B cell (primary cell): Measurements from ENCODE around the gene AADACL3.

Source experiments
- CTCF ChIP-seq: fragments of 200-600 bp; IDR thresholded peaks from one replicate; pipeline ENCODE4 v1.8.0; 2022; ENCODE audit warnings: antibody characterized with exemption, mild to moderate bottlenecking
- EZH2 ChIP-seq: IDR thresholded peaks from 2 replicates; pipeline ENCODE4 v1.6.1; 2012; ENCODE audit warnings: borderline replicate concordance, low read depth, mild to moderate bottlenecking, moderate library complexity, low read length; ENCODE audit not compliant: insufficient read depth, poor library complexity, severe bottlenecking

- TF ChIP-seq EZH2 = no peak
- TF ChIP-seq CTCF = no peak
Observed at GRCh38 chr1:12709091-12709491, 6.8 kb upstream of the AADACL3 start.
